K562 (cell line): ENCODE measurements around the gene IQCK. TPM values are rescaled to one million over a fixed set of nuclear protein-coding genes. Genes with fewer than 3 reads are reported as not detected.

Experiments
- C11orf30 ChIP-seq: fragments of 450-650 bp; IDR thresholded peaks from 2 replicates; pipeline ENCODE4 v1.6.1; 2016; ENCODE audit warnings: low read depth, mild to moderate bottlenecking
- FOXJ2 ChIP-seq: fragments of 200-800 bp; sonication (Bioruptor generic); IDR thresholded peaks from 2 replicates; pipeline ENCODE4 v1.6.1; 2016; ENCODE audit warnings: missing genetic modification characterization, missing compliant biosample characterization
- HDAC8 ChIP-seq: fragments of 450-650 bp; IDR thresholded peaks from 2 replicates; pipeline ENCODE4 v1.6.1; 2016; ENCODE audit warnings: mild to moderate bottlenecking, missing genetic modification characterization, moderate library complexity, missing compliant biosample characterization
- HMGXB4 ChIP-seq: sonication (generic); formaldehyde crosslinking; IDR thresholded peaks from 2 replicates; pipeline ENCODE4 v1.8.1; 2023; ENCODE audit warnings: mild to moderate bottlenecking, missing genetic modification reagents
- KLF13 ChIP-seq: fragments of 450-650 bp; IDR thresholded peaks from 2 replicates; pipeline ENCODE4 v1.6.1; 2016; ENCODE audit warnings: missing genetic modification characterization, low read depth, mild to moderate bottlenecking, missing compliant biosample characterization, moderate library complexity, borderline replicate concordance
- MAZ ChIP-seq, 2 experiments: fragments of 450-650 bp in 1 of 2; sonication (generic) in 1 of 2; formaldehyde crosslinking; IDR thresholded peaks in 1 of 2; conservative IDR thresholded peaks in 1 of 2; 2 replicates each; pipeline versions ENCODE4 v1.4.0 to v1.5.0; 2020; ENCODE audit warnings: mild to moderate bottlenecking in 1 of 2, missing genetic modification reagents in 1 of 2
- MECOM ChIP-seq: fragments of 250-450 bp; sonication (Bioruptor Pico); IDR thresholded peaks from 2 replicates; pipeline ENCODE4 v1.8.0; 2022; ENCODE audit warnings: inconsistent platforms
- MTA1 ChIP-seq: fragments of 450-650 bp; IDR thresholded peaks from 2 replicates; pipeline ENCODE4 v1.6.1; 2017; ENCODE audit warnings: borderline replicate concordance
- NCOR1 ChIP-seq: fragments of 450-650 bp; IDR thresholded peaks from 2 replicates; pipeline ENCODE4 v1.6.1; 2016; ENCODE audit warnings: mild to moderate bottlenecking, moderate library complexity
- POLR2A ChIP-seq: fragments of 450-650 bp; conservative IDR thresholded peaks from 2 replicates; pipeline ENCODE4 v1.6.1; 2016
- RUNX1 ChIP-seq: sonication (generic); IDR thresholded peaks from 2 replicates; pipeline ENCODE4 v1.6.1; 2016; ENCODE audit warnings: antibody characterized with exemption, low read depth
- SMARCC2 ChIP-seq: fragments of 450-650 bp; IDR thresholded peaks from 2 replicates; pipeline ENCODE4 v1.6.1; 2017; ENCODE audit warnings: antibody characterized with exemption, moderate library complexity, mild to moderate bottlenecking, low read depth
- STAT6 ChIP-seq: sonication (generic); formaldehyde crosslinking; IDR thresholded peaks from 2 replicates; pipeline ENCODE4 v1.8.1; 2023; ENCODE audit warnings: mild to moderate bottlenecking, missing genetic modification reagents
- TBL1XR1 ChIP-seq, 2 experiments: IDR thresholded peaks; 2 replicates each; pipeline ENCODE4 v1.6.1; 2012; ENCODE audit warnings: improper control_type of control experiment in 2 of 2, low read length in 2 of 2, mild to moderate bottlenecking in 1 of 2
- USF1 ChIP-seq: sonication (generic); formaldehyde crosslinking; IDR thresholded peaks from 2 replicates; pipeline ENCODE4 v1.9.0; 2022; ENCODE audit warnings: mild to moderate bottlenecking, missing genetic modification reagents
- WHSC1 ChIP-seq: IDR thresholded peaks from one replicate; pipeline ENCODE4 v1.6.1; 2012; ENCODE audit warnings: low read length, control low read depth, inconsistent platforms
- YBX1 ChIP-seq: fragments of 450-650 bp; IDR thresholded peaks from 2 replicates; pipeline ENCODE4 v1.7.1; 2016; ENCODE audit warnings: mild to moderate bottlenecking
- ZBTB33 ChIP-seq: sonication (generic); formaldehyde crosslinking; IDR thresholded peaks from 2 replicates; pipeline ENCODE4 v1.8.1; 2023; ENCODE audit warnings: mild to moderate bottlenecking, missing genetic modification reagents
- ZNF146 ChIP-seq: IDR thresholded peaks from one replicate; pipeline ENCODE4 v1.6.1; 2018; ENCODE audit warnings: missing compliant biosample characterization; ENCODE audit not compliant: unreplicated experiment
- ZNF253 ChIP-seq: fragments of 250-450 bp; sonication (Bioruptor Pico); conservative IDR thresholded peaks from 2 replicates; pipeline ENCODE4 v1.6.1; 2021; ENCODE audit warnings: mild to moderate bottlenecking
- ZNF668 ChIP-seq: fragments of 250-450 bp; sonication (Bioruptor Pico); IDR thresholded peaks from 2 replicates; pipeline ENCODE4 v1.8.0; 2022; ENCODE audit warnings: mild to moderate bottlenecking, inconsistent platforms
- polyA plus RNA-seq, 8 experiments: library from polyadenylated mRNA; depleted of rRNA in 4 of 8; stranded (reverse) in 5 of 8; unstranded in 3 of 8; fragments of >200 nt; fragmentation: Nextera tagmentation in 2 of 8; fragmentation: Illumina TruSeq in 1 of 8; extraction: Ambion mirVana in 2 of 8; extraction: Trizol in 1 of 8; gene quantifications; 2 replicates each; pipeline versions ENCODE4 v1.2.1 to v1.2.3, GENCODE V29; 2011 to 2014; ENCODE audit warnings: inconsistent platforms in 1 of 8, missing spikeins in 1 of 8
- total RNA-seq, 7 experiments: library from RNA; depleted of rRNA in 6 of 7; stranded (reverse); fragments of >200 nt in 6 of 7; fragmentation: Illumina TruSeq in 2 of 7; extraction: Trizol in 2 of 7; gene quantifications; 2 replicates each; pipeline versions ENCODE4 v1.2.1 to v1.2.3, GENCODE V29; 2011 to 2021; ENCODE audit warnings: low replicate concordance in 1 of 7

IQCK gene
- total and polyA plus RNA-seq, 9 of the 15 experiments (the other 6 are each of a cell fraction or from before 2014, with no cell fraction given) = 5.2 to 12.2 (median 7.3) TPM

GRCh38 chr16:19717741-19718623 lies at the start of gene IQCK, which contains the start of gene KNOP1 (continued):
- TF ChIP-seq ZBTB33 (CRISPR knock-in tag) (no peak), HMGXB4 (CRISPR knock-in tag) (no peak), POLR2A (peak; percentile 86), FOXJ2 (tag) (0 out of 2 replicates have a peak, but pooled peaks have one; percentile 24), TBL1XR1 (IDR thresholded peaks at IDR 0.05; ENCODE audit: low read length in 2 of 2) (0 out of 4 replicates have a peak, but pooled peaks of 1 of the 2 experiments have one; percentile 39), SMARCC2 (no peak), MECOM (CRISPR knock-in tag) (no peak), ZNF668 (CRISPR knock-in tag) (no peak), YBX1 (no peak), NCOR1 (no peak), STAT6 (0 out of 2 replicates have a peak, but pooled peaks have one; percentile 24), RUNX1 (no peak), MTA1 (no peak), ZNF146 (CRISPR knock-in tag) (no peak), MAZ (CRISPR knock-in tag; conservative IDR thresholded peaks at IDR 0.05 in 1 of 2, IDR thresholded peaks at IDR 0.05 in 1 of 2) (peak; percentile 63 to 72), ZNF253 (CRISPR knock-in tag) (no peak), KLF13 (peak; percentile 41), C11orf30 (peak; percentile 82), WHSC1 (no peak), HDAC8 (tag) (no peak), USF1 (peak; percentile 73)
